Measurements from ENCODE around the gene MTG1.
"Not testable (repeated sequence)": the region's sequence is repeated elsewhere in the genome, so short reads cannot be mapped to it uniquely, and the experiment has no call there.

Gene MTG1

GRCh38 chr10:133373174-133374090 lies 20.5 kb upstream of the MTG1 start, which contains the start of gene ECHS1:
ECHS1 (minus strand) TSS chr10:133373354; CDS start chr10:133373333, 21 bp downstream.
- peak; percentile 95 for DNase-seq (ENCODE audit: insufficient read length, low spot score)
- FAIRE-seq = no peak
- TF ChIP-seq CTCF (IDR thresholded peaks at IDR 0.05; ENCODE audit: insufficient read depth, missing control alignments) = no peak

- TF ChIP-seq CTCF (IDR thresholded peaks at IDR 0.05; ENCODE audit: insufficient read depth, missing control alignments) = no peak
- FAIRE-seq = no peak
- no peak for DNase-seq (ENCODE audit: insufficient read length, low spot score)
Measured at GRCh38 chr10:133375357-133376115, 18.4 kb upstream of the MTG1 start.

- not testable (repeated sequence) for FAIRE-seq
Measured at GRCh38 chr10:133376183-133376582, 17.8 kb upstream of the MTG1 start.

GRCh38 chr10:133377025-133377817 lies 16.7 kb upstream of the MTG1 start:
- FAIRE-seq (no peak), DNase-seq (ENCODE audit: insufficient read length, low spot score) (no peak)
- no peak for TF ChIP-seq CTCF (IDR thresholded peaks at IDR 0.05; ENCODE audit: insufficient read depth, missing control alignments)

More at GRCh38 chr10:133376183-133376582, 17.8 kb upstream of the MTG1 start:
- DNase-seq (ENCODE audit: insufficient read length, low spot score) = not testable (repeated sequence)

GRCh38 chr10:133377818-133378250 lies 16.1 kb upstream of the MTG1 start:
- no peak for DNase-seq (ENCODE audit: insufficient read length, low spot score)
- no peak for TF ChIP-seq CTCF (IDR thresholded peaks at IDR 0.05; ENCODE audit: insufficient read depth, missing control alignments)
- no peak for FAIRE-seq

- DNase-seq (ENCODE audit: insufficient read length, low spot score) (no peak), FAIRE-seq (no peak)
- TF ChIP-seq CTCF (IDR thresholded peaks at IDR 0.05; ENCODE audit: insufficient read depth, missing control alignments) = no peak
Measured at GRCh38 chr10:133378251-133379096, 15.5 kb upstream of the MTG1 start.
